GM21723 (cell line): ENCODE measurements around the gene CDC27.
"Not testable (repeated sequence)": the region's sequence is repeated elsewhere in the genome, so short reads cannot be mapped to it uniquely, and the experiment has no call there.

Experiments
- ATAC-seq: cut with Tn5 transposase; IDR thresholded peaks from one replicate; pipeline ENCODE4 v1.9.1; 2021; ENCODE audit warnings: mild to moderate bottlenecking, moderate library complexity; ENCODE audit not compliant: unreplicated experiment

CDC27 gene

DNA sequence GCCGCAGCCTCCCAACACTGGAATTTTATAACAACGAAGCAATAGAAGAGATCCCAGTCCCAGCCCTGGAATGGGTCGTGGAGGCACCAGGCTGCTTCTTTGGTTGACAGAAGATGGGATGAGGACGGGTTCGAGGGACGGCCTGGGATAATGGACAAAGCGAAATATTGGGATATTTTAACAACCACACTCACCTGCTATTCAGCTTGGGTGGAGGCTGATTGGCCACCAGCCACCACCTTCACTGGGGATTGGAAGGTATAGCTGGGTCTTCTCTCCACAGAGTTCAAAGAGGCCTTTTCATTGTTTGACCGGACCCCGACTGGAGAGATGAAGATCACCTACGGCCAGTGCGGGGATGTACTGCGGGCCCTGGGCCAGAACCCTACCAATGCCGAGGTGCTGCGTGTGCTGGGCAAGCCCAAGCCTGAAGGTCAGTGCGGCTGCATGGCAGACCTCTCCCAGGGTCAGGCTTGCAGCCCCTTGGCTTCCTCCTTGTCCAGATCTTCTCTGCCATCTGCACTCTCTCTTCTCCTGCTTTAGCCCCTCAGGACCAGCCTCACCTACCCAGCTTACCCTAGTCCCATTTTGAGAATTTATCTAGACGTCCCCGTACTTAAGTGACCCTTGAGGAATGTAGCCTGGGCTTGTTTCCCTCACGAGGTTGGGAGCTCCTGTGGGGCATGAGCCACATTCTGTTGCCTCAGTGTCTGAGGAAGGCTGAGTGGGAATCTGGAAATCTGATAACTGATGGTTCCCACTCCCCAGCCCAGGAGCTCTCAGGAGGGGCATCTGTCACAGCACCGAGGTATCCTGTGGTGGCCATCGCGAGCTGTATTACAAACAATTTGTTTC is 30.8 kb upstream of the CDC27 start:
- no peak for ATAC-seq

DNA sequence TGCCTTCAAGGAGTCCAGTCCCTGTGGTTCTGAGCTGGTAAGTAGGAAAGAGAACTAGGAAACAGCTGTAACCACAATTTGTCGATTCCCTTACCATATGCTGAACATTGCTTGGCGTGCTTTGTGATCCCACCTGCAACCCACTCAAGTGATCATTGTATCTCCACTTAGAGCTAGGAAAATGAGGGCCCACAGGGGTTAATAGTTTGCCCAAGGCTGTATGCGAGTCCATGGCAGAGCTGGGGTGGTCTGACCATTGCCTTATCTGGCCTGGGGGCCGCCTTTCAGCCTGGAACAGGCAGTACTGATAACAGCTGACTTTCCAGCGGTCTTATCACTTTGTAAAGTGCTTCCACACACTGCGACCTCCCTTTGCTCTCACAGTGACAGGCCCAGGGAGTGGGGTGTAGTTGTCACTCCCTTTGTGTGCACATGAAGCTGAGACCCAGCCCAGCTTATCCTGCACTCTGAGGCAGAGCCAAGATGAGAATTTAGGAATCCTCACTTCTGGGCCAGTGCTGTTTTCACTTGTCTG is 29.9 kb upstream of the CDC27 start:
- no peak for ATAC-seq

- not testable (repeated sequence) for ATAC-seq
Measured at GRCh38 chr17:47217279-47217678, 28.2 kb upstream of the CDC27 start.

- not testable (repeated sequence) for ATAC-seq
Measured at GRCh38 chr17:47216821-47217220, 27.7 kb upstream of the CDC27 start.

DNA sequence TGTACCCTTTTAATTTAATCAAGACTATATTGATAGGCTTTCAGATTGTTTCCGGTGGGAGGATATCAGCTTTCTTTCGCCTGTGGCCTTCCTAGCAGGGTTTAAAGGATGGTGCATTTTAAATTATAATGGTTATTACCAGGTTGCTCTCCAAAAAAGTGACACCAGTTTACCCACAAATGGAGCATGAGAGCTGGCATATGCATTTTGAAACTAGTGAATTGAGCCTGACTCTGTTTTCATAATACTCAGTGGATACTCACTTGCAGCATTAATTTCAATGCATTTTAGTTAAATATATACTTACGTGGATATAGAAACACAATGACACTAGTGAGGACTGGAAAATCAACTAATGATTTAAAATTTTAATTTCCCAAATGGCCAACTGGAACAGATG is 25.8 kb upstream of the CDC27 start:
- no peak for ATAC-seq

DNA sequence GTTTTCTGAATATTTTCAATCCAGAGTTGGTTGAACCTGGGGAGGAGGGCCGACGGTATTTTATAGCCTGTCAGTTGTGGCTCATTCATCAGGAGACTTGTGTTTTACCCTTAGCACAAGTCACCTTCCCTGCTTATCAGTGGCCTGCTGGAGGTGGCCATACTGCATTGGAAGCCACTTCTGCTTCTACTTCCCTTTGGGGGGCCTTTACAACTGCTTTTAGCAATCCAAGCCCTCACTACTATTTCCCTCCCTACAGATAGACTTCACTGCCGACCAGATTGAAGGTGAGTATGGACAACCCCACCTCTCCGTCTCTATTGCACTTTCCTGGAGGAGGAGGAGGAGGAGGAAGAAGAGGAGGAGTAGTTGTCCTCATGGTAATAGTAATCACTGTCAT is 24.4 kb upstream of the CDC27 start:
- no peak for ATAC-seq

- ATAC-seq: no peak
Measured at GRCh38 chr17:47212458-47212857, 23.4 kb upstream of the CDC27 start.

DNA sequence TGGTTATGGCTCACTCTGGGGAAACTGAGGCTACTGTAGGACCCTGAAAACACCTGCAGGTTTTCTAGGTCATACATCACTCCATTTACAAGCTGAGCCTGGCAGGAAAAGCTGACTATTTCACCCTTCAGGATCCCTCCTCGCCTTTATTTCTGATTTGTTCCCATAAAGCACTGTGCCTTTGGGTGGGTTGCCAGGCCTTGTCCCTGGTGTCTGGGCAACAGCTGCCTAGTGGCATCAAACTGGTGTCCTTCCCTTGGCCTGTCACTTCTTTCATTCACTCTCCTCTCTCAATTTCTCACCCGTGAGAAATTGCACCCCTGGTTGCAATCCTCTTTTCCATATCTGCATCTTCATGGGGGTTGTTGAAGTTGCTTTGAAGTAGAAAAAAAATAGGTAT is 21.7 kb upstream of the CDC27 start:
- no peak for ATAC-seq

DNA sequence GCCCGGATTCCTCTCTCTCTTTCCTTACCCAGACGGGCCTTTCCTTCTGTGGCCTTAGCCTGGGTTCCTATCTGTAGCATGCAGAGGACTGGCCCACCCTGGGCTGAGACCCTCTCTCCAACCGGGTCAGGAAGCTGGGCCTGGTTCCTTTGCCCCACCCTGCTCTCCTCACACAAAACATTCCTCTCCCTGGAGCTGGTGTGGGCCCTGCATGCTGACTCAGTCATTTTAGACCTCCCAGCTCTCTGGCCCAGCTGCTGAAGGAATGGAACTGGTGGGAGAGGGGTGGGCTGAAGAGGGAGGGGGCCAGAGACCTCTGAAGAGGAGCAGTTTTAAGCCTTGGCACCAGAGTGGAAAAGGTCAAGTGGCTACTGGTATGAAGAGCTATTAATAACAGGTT is 21.0 kb upstream of the CDC27 start:
- ATAC-seq: no peak

DNA sequence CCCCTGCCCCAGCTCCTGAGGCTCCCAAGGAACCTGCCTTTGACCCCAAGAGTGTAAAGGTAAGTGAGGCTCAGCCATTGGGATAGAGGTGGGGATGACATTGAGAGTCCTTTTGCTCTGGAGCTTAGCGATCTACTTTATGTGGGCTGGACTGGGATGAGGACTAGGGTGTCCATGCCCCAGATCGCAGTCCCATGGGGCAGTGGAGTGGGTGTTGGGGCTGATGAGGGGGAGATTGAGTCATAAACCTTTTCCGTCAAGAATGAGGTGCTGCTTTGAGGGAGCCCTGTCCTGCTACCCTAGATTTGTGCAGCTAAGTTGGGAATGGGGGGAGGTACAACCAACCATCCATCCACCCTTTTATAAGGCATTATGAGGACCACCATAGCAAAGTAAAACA is 20.4 kb upstream of the CDC27 start:
- ATAC-seq: no peak

- ATAC-seq: no peak
Measured at GRCh38 chr17:47208744-47209488, 19.8 kb upstream of the CDC27 start, which contains the start of gene MYL4. TSS of gene MYL4 (plus strand) at chr17:47209348. CDS start at chr17:47209423, 75 bp downstream.

DNA sequence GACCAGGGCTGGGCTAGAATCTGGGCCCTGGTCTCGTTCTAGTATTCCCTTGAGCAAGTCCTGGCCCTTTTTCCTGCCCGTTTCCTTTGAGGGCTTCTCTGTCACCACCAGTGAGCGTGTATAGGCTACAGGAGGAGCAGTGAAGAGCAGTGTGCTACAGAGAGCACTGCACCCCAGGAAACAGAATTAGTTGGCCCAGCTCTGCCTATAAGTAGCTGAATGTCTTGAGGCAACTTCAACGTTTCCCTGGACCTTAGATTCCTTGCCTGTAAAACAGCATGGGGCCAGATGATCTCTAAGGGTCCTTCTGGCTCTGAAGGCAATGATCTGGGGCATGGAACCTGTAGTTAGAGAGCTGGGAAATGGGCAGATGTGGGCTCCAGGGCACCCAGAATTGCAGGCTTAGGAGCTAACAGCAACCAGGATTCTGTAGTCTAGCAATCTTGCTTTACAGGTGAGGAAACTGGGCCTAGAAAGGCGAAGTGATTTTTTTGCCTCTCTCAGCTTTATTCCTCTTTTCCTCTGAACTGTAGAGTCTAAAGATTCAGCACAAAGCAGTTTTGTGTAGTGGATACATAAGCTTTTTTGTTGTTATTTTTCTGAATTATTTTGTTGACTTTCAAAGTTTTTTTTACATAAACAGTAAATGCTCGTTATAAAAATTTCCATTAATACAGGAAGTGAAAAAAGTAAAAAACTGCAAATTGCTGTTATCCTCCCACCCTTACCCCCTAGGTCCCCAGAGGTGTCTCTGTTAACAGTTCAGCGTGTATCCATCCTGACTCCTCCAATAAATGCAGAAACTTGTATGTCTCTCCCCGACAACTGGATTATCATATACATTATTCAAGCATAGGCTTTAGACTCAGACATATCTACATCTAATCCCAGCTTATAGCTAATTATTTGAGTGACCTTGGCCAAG is 18.3 kb upstream of the CDC27 start:
- ATAC-seq: no peak

GRCh38 chr17:47205419-47205963 is 16.4 kb upstream of the CDC27 start:
- ATAC-seq: peak; percentile 60

GRCh38 chr17:47204722-47205418 is 15.8 kb upstream of the CDC27 start:
- peak; percentile 41 for ATAC-seq

DNA sequence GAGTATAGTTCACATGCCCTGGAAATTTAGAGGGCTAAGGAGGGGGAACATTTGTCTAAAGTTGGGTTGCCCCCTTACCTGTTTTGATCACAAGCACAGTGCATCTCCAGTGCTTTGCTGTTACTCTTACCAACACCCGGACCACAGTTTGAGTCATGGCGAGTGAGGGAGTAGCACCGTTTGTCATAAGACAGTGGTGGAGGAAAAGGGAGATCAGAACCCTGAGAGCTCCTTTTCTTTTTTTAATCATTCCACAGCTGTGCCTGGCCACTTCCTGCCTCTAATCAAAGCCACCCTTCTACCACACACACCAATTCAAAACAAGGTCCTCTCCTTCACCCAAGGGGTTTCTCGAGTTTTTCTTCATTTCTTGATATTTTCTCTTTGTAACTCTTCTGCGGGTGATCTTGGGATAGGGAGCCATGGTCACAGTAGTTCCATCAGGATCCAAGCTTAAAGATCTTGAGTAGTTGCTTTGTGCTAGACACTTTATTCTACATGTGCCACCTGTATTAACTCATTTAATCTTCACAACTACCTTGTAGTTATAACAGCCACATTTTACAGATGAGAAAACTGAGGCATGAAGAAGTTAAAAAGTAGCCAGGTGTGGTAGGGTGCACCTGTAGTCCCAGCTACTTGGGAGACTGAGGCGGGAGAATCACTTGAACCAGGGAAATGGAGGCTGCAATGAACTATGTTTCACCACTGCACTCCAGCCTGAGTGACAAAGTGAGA is 15.1 kb upstream of the CDC27 start:
- ATAC-seq: no peak

DNA sequence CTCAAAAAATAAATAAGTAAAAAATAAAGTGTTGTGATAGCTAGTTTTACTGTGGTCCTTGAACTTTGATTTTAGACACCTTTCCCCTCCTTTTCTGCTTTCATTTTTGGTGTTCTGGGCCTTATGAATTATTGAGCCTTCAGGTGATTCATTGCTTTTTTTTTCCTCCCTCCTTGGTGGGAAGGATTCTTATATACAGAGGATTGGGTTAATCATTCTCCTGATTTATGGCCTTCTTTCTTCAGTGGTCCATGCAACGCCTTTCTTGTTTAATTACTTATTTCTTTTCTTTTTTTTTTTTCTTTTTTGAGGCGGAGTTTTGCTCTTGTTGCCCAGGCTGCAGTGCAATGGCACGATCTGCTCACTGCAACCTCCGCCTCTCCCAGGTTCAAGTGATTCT is 12.1 kb upstream of the CDC27 start:
- no peak for ATAC-seq

DNA sequence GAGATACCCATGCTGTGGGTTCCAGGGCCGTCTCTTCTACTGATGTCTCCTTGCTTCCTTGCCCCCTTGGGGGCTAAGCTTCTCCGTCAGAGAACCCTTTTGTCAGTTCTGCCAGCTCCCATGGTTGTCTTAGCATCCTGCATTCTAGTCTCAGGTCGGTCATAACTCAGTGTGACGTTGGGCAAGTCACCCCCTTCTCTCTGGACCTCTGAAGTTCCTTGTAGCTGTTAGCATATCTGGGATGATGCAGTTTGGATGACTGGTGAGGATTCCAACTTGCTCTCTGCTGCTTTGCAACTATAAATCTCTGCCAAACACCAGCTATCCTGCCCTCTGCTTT is 11.2 kb upstream of the CDC27 start:
- ATAC-seq: no peak

GRCh38 chr17:47199627-47200324 is 10.7 kb upstream of the CDC27 start:
- no peak for ATAC-seq

- no peak for ATAC-seq
Measured at GRCh38 chr17:47197821-47198220, 8.7 kb upstream of the CDC27 start.
